Stimulated activated CD8-positive, alpha-beta memory T cell treated with anti-CD3 and anti-CD28 coated beads, Interleukin-12 subunit alpha, Interleukin-12 subunit beta, amount 100 ng/mL, for 24 hours (primary cell): ENCODE measurements around the gene TMEM178B.
"Not testable (repeated sequence)": the region's sequence is repeated elsewhere in the genome, so short reads cannot be mapped to it uniquely, and the experiment has no call there.

ENCODE experiments used
- DNase-seq: peaks from one replicate; pipeline ENCODE4 v3.0.0-alpha.2; 2020; ENCODE audit errors: extremely low read depth

TMEM178B gene

DNA sequence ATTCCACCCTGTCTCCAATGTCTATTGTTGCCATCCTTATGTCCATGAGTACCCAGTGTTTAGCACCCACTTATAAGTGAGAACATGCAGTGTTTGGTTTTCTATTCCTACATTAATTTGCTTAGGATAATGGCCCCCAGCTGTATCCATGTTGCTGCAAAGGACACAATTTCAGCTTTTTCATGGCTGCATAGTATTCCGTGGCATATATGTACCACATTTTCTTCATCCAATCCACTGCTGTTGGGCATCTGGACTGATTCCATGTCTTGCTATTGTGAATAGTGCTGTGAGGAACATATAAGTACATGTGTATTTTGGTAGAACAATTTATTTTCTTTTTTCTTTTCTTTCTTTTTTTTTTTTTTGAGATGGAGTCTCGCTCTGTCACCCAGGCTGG, 68.2 kb downstream of the TMEM178B start:
- no peak for DNase-seq

DNA sequence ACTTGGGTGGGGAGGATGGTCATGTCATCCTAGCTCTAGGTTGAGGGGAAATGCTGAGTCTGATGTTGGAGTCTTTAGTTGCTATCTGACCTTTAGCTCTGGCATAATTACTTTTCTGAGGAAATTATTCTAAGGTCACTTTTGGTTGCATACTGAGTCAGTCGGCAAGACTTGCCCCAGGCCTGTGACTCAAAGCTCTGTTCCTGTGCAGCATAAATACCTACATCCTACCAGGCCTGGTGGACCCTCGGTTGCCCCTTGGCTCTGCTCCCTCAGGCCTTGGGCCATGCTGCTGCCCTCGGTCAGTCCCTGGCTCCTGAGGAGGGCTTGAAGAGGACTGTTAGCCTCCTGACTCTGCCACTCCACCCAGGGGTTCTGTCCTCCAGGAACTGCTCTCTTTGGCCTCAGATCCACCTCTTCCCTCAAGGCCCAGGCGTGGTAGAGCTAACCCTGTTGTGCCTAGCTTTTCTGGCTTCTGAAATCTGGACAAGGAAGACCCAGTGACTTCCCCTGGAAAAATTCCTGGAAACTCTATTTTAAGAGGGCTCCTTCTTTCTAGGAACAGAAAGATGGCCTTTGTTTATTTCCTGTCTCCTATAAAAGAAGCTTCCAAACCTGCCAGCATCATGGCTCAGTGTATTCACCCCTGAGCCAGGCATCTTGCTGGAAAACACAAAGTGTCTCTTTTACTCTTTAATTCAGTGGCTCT, 71.2 kb downstream of the TMEM178B start:
- DNase-seq, result no peak

DNA sequence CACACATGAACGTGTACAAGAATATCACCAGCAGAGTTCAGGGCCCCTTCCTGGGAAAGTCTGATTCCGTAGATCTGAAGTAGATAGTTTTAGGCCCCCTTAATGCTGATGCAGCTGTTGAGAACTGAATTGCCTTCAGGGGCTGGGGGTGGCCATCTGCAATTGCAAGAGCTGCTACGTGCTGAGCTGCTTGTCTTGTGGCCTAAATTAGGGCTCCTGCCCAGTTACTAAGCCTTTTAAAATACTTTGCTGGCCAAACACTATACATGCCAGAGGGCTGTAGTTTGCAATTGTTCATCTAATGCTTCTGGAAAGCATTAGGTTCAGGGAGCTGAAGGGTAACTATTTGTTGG, 71.7 kb downstream of the TMEM178B start:
- DNase-seq, result no peak

DNA sequence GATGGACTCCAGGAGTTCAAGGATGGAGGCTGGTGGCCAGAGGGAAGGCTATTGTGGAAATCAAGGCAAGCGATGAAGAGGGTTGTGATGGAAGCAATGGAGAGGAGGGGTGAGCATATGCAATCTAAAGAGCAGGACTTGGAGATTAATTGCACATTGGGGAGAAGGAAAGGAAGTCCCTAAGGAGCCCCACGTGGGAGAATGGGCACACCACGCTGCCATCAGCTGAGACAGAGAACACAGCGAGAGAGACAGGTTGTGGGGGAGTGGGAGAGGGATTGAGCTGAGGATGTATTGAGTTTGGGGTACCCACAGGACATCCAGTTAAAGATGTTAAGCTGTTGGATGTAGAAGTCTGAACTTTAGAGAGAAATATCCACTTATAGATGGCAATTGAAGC, 73.6 kb downstream of the TMEM178B start:
- DNase-seq, result no peak

DNA sequence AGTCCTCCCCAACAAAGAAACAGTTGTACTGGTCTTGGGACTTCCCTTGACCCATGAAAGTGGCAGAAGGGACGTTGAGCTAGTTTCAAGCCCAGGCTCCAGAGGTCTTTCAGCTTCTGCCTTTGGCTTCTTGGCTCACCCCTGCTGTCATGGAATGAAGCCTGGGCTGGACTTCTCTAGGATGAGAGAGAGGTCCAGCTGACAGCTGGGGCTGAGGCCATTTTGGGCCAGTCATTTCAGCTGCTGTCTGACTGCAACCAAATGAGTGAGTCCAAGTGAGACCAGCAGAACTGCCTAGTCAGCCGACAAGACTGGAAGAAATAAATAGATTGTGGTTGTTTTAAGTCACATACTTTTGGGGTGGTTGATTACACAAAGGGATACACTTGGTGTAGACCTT, 76.6 kb downstream of the TMEM178B start:
- no peak for DNase-seq

DNA sequence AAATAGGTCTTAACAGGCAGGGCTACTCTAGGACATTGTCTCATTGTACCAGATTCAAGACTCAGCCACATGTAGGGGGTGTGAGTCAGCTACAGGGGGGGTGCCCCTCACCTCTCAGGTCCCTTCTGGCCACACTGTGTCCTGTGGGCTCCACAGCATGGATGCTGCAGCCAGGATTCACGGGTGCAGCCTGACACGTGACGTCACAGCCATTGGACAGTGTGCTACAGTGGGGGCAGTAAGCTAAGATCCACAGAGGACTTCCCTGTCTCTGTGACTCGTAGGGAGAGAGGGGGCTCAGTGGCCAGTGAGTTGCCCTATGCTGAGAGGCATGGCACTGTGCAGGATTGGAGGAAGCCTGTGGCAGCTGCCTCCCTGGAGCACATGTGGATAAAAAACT, 77.9 kb downstream of the TMEM178B start:
- DNase-seq, result no peak

DNA sequence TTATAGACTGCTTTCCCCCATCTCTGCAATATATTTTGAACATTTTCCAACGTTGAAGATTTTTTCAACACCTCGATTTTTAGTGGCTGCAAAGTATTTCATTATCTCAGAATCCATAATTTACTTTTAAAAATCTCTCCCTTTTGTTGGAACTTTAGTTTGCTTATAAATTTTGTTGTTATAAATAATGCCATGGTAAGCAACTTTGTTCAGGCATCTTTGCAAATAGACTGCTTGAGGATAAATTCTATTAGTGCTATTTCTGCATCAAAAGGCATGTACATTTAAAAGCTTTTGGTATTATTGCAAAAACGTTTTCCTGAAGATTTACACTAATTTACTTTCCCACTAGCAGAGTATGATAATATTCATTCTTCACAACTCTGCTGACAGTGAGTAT, 79.4 kb downstream of the TMEM178B start:
- no peak for DNase-seq

DNA sequence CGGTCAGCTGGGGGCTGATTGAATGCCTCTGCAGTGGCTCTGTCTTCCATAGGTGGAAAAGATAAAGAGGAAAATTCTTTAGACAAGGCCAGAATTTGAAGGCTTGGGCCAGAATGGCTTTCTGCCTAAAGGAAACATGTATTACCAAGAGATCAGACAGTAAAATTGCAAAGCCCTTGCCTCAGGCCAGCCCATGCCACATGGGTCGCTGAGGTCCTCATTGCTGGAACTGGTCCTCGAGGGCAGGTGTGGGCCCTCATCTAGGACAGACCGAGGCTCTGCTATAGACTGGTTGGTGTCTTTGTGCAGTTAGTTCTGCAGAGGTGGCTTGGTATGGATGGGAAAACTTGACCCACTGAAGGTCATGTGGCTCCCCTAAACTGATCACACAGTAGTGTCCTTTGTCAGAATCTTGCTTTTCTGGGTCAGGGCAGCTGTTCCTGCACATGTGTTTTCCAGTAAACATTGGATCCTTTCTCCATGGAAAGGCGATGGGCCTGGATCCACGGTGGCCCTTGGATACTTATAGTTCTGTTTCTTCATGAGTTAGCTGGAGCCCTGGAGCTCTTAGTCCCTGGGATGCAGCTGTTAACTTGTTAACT, 80.4 kb downstream of the TMEM178B start:
- DNase-seq, result no peak

DNA sequence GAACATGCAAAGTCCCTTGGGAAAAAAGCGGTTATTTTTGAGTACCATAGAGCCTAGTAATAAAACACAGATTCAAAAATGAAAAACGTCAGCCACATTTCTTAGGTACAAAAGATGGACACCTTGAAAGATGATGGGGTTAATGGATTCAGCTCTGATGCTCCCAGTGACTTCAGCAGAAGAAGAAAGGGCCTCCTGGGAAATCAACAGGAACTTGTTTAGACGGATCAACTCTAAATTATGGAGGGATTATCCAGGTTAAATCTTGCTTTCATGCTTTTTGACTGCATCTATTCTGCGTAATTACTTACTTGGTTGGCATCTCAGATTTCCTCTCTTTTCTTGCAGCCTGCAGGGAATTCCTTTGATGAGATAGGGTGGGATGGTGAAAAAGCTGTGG, 82.5 kb downstream of the TMEM178B start:
- DNase-seq, result no peak

DNA sequence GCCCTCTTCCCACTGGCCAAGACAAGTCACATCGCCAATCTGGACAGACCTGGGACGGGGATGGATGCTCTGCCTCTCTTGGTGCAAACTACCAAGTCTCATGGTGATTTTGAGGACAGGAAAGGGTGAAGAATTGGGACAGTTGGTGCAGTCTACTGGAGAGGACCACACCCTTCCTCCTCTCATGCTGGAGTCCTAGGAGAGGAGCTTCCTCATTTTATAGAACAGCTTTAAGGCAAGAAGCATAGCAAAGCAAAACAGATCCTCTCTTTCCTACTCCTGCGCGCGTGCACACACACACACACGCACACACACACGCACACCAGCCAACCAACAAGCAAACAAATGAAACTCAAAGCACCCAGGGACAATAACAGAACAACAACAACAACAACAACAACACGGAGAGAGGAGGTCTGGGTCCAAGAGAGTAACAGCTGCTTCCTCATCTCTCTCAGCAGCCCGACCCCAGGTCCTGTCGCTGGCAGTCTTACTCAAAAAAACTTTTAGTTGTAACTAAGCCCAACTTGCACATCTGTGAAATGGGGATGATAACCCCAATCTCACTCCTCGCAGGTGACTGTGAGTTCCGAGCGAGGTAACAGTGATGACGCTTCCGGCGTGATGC, 83.4 kb downstream of the TMEM178B start:
- DNase-seq, result no peak

DNA sequence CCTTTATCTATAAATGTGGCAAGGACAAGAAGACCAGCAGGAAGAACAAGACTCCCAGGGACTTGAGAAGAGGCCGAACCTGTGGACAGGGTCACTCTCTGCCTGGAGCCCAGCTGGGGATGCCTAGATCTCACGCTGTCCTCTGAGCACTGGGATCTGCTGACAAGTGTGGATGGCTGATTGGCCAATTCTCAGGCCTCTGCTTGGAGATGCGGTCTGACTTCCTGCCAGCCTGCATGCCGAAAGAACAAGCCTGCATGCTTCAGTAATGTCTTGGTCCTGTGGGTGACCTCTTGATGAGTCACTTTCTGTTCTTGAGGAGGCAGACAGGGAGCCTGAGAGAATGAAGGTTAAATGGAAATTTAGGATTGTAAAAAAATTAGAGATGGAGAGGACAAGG, 84.7 kb downstream of the TMEM178B start:
- DNase-seq, result no peak

DNA sequence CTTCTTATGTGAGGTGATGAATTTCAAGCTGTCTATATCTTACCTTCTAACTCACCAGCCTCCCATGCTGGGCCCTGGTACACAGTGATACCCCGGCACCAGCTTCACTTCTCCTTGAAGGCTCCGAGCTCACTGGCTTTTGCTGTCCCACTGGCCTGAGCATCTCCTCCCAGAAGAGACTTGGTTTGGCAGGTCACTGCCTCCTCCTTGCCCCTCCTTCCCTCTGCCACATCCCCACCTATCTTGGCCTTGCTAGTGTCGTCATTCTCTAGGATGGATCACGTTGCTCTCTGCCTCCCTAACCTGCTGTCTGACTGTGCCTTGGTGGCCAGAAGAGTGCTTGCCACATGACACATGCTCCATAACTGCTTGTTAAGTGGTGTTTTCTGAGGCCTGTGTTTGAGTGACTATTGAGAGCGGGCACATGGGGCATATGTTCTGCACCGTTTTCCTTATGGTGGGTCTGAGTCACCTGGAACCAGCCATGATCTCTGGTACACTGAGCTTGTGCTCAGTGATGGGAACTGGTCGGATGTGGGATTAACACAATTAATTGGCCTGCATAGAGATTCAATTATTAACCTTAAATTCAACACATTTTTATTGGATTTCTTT, 86.5 kb downstream of the TMEM178B start:
- no peak for DNase-seq

DNA sequence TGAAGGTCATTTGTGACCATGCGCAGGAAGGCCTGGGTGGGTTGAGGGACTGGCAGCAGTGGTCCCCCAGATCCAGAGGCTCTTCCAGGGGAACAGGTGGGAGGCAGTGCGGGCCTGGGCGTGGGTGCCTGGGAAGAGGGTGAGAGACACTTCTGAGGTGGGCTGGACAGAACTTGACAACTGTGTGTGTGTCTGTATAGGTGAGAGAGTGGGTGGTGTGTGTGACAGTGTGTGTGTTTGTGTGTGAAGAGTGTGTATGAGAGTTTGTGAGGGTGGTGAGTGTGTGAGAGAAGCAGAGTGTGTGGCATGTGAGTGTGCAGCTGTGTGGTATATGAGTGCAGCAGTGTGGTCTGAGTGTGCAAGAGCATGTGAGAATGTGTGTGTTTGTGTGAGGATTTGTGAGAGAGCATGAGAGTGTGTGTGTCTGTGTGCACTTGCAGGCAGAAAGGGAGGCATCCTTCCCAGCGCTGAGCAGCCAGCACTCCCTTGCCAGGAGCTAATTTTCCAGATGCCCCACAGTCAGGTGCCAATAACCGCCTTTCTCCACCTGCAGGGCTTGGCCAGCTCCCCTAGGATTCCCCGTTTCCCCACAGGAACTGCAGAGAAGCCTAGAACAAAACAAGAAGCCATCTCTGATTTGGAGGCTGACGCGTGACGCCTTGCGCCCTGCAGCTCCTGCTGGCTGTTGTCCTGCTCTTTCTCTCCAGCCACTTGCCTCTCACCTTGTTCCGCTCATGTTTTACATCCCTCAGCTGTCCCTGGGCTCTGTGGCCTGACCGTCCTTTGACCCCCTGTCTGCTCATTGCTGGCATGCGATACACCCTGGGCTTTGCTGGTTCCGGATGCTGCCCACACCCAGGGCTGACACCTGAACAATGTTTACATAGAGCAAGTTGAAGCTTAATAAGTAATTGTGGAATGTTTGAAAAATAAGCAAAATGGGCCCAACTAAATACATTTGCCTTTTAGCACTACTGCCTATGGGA, 88.0 kb downstream of the TMEM178B start:
- no peak for DNase-seq

DNA sequence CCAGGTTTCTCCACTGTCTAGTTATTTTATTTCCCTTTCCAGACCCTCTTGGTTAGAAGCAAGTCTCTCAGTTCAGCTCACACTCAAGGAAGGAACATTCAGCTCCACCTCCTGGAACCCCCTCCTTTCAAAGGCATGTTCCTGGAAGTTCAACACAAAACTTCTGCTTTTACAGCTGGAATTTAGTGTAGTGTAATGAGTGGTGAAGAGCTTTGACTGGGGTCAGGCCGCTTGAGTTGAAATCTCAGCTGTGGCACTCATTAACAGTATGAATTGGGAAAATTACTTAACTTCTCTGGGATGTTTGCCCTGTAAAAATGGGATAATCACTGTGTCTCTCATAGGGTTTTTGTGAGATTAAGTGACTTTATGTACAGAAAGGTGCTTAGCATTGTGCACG, 91.7 kb downstream of the TMEM178B start:
- DNase-seq, result no peak

DNA sequence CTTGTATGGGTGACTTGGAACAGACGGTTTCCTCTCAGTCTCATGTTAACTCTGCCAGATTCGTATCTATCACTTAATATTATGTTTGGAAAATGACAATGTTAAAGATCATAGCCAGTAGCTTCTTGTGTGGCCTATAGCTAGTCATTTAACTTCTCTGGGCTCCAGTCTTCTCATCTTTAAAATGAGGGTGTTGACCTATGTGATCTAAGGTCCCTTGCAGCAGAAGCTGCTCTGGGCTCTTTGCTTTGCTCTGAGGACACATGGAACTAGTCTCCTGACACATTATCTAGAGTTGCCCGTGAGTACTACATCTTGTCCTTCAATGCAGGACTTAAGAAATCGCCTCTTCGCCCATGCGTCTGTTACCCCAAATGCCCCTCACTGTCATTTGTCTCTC, 93.1 kb downstream of the TMEM178B start:
- no peak for DNase-seq

DNA sequence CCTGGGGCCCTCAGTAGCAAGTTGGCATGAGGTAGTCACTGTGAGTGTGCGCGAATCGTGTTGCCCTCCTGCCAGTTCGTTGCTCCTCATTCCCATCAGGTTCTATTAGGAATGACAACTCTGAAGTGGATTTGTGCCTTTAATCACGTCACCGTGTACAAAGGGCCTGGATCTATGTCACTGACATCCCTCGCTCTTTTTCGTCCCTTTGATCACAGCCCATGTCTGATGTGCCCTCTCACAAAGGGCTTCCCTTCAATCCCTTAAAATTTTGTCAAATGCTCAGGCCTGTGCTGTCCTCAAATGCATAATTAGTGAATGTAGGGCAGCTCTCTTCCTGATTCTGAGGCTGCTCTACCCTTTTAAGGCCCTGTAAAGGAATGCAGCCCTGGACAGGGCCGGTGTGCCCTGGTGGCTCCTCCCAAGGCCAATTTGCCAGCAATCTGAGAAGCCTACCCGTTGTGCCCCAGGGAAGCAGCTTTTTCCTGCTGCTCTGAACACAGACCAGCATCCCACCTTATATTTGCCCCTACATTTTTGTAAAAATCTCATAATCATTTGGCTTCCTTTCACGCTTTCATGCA, 93.6 kb downstream of the TMEM178B start:
- no peak for DNase-seq

DNA sequence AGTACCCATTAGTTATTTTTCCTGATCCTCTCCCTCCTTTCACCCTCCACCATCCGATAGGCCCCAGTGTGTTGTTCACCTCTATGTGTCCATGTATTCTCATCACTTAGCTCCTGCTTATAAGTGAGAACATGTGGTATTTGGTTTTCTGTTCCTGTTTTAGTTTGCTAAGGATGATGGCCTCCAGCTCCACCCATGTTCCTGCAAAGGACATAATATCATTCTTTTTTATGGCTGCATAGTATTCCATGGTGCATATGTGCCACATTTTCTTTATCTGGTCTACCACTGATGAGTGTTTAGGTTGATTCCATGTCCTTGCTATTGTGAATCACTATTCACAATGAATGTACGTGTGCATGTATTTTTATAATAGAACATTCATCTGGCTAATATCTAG, 95.3 kb downstream of the TMEM178B start:
- not testable (repeated sequence) for DNase-seq

DNA sequence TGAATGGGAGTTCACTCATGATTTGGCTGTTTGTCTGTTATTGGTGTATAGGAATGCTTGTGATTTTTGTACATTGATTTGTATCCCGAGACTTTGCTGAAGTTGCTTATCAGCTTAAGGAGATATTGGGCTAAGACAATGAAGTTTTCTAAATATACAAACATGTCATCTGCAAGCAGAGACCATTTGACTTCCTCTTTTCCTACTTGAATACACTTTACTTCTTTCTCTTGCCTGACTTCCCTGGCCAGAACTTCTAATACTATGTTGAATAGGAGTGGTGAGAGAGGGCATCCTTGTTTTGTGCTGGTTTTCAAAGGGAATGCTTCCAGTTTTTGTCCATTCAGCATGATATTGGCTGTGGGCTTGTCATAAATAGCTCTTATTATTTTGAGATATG, 101.9 kb downstream of the TMEM178B start:
- not testable (repeated sequence) for DNase-seq

DNA sequence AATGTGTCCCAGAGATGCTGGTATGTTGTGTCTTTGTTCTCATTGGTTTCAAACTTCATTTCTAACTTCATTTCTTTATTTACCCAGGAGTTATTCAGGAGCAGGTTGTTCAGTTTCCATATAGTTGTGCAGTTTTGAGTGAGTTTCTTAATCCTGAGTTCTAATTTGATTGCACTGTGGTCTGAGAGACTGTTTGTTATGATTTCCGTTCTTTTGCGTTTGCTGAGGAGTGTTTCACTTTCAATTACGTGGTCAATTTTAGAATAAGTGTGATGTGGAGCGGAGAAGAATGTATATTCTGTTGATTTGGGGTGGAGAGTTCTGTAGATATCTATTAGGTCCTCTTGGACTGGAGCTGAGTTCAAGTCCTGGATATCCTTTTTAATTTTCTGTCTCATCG, 103.3 kb downstream of the TMEM178B start:
- DNase-seq, result not testable (repeated sequence)

DNA sequence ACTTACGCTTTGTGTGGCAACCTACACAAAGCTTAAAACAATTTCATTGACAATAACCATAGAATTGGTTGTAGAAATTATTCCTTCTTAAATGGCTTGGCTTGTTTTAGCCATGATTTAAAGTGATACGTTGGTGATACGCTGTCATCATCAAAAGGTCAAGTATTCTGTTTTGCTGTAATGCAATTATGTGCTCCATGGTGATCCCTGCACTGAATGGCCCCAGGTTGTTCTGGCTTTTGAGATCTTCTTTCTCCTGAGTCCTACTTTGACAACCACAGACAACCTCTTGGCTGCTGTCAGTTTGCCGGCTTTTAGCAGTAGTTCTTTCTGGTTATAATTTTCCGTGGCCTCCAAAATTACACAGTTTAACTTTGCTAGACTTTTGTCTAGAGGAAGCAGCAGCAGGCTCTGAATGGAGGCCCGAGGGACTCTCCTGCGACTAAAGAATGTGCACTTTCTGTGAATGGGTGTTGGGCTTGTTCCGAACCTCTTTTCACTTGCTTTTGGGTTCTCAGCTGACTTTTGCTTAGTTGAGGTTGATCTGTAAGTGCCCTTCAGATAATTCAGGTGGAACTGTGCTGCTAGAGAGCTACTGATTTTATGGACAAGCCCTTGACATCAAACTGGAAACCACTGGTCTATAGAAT, 104.7 kb downstream of the TMEM178B start:
- no peak for DNase-seq

DNA sequence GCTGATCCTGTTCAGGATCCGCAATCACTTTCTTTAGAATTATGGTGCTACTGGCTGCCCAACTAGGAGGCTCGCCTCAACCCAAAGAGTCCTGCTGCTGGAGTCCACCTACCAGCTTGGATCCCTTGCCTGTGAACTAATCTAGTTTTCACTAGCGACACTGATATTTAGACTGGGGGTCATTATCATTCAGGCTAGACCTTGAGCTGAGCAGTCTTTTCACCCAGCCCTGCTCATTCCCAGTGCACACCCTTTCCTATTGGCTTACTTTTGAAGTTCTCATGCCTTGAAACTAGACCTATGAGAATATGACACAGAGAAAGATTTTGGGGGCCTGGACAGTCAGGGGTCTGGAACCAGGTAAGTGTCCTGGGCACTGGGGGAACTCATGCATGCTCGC, 107.9 kb downstream of the TMEM178B start:
- DNase-seq, result no peak
